Brain microvascular endothelial cell (primary cell): ENCODE data around the gene KAT14.
"Not testable (repeated sequence)": the region's sequence is repeated elsewhere in the genome, so short reads cannot be mapped to it uniquely, and the experiment has no call there.

Source experiments
- DNase-seq: peaks from one replicate; pipeline ENCODE4 v3.0.0-alpha.2; 2020
- H3K27ac ChIP-seq: fragments of 250-450 bp; sonication (Bioruptor Pico); 2 replicates; pipeline ENCODE4 v1.5.1; 2020; ENCODE audit warnings: mild to moderate bottlenecking, moderate library complexity
- H3K27me3 ChIP-seq: fragments of 250-450 bp; sonication (Bioruptor Pico); replicated peaks from 2 replicates; pipeline ENCODE4 v1.5.1; 2020; ENCODE audit warnings: mild to moderate bottlenecking
- H3K36me3 ChIP-seq: fragments of 250-450 bp; sonication (Bioruptor Pico); replicated peaks from 2 replicates; pipeline ENCODE4 v1.5.1; 2020; ENCODE audit warnings: mild to moderate bottlenecking
- H3K4me3 ChIP-seq: 2 replicates; pipeline ENCODE4 v1.5.1; 2011; ENCODE audit warnings: low read depth, mild to moderate bottlenecking, control low read depth, low read length, moderate library complexity
- in situ Hi-C: cut with HindIII; loops from 2 replicates; pipeline ENCODE4 v1.10.0; 2017; ENCODE audit warnings: low sequenced_read_pairs, low pct_ligation_motif_present
- TF ChIP-seq, protein P1 (sequence below): IDR thresholded peaks from 2 replicates; pipeline ENCODE4 v1.5.1; 2011; ENCODE audit warnings: low read depth, mild to moderate bottlenecking, moderate library complexity, low read length, control low read depth, inconsistent platforms; ENCODE audit errors: missing control alignments

Gene KAT14

DNA sequence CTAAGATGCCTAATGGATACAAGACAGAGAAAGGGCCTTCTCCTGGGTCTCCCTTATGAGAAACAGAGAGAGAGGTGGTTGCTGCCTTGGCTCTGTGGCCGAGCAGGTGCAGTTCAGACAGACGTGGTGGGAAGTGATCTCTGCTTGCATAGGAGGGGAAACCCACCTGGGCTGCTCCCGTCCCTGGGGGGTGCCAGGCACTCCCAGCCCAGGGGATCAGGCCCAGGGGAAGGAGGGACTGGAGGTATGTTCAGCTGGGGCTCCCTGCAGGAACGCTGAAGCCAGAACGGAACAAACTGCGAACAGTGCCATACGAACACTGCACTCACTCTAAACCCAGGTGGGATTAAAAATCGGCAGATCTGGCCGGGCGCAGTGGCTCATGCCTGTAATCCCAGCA lies 44.3 kb upstream of the KAT14 start:
- in situ Hi-C loops: no loop called here
- H3K27ac ChIP-seq: no peak overlapping the region
- no peak overlapping the region for H3K4me3 ChIP-seq
- DNase-seq: no peak
- H3K36me3 ChIP-seq: no peaks in the 10 kb centered on the region
- TF ChIP-seq, protein P1, sequence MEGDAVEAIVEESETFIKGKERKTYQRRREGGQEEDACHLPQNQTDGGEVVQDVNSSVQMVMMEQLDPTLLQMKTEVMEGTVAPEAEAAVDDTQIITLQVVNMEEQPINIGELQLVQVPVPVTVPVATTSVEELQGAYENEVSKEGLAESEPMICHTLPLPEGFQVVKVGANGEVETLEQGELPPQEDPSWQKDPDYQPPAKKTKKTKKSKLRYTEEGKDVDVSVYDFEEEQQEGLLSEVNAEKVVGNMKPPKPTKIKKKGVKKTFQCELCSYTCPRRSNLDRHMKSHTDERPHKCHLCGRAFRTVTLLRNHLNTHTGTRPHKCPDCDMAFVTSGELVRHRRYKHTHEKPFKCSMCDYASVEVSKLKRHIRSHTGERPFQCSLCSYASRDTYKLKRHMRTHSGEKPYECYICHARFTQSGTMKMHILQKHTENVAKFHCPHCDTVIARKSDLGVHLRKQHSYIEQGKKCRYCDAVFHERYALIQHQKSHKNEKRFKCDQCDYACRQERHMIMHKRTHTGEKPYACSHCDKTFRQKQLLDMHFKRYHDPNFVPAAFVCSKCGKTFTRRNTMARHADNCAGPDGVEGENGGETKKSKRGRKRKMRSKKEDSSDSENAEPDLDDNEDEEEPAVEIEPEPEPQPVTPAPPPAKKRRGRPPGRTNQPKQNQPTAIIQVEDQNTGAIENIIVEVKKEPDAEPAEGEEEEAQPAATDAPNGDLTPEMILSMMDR: no peak
- H3K27me3 ChIP-seq: no peaks in the 10 kb centered on the region

GRCh38 chr20:18094191-18094590 lies 43.5 kb upstream of the KAT14 start:
- H3K36me3 ChIP-seq: no peaks in the 10 kb centered on the region
- H3K4me3 ChIP-seq: no peak overlapping the region
- in situ Hi-C loops: no loop called here
- H3K27me3 ChIP-seq: no peaks in the 10 kb centered on the region
- TF ChIP-seq, protein P1: no peak
- no peak for DNase-seq
- no peak overlapping the region for H3K27ac ChIP-seq

GRCh38 chr20:18100569-18100968 lies 37.1 kb upstream of the KAT14 start:
- DNase-seq, H3K4me3 ChIP-seq, H3K27ac ChIP-seq, in situ Hi-C loops, H3K36me3 ChIP-seq, H3K27me3 ChIP-seq: not testable (repeated sequence)

DNA sequence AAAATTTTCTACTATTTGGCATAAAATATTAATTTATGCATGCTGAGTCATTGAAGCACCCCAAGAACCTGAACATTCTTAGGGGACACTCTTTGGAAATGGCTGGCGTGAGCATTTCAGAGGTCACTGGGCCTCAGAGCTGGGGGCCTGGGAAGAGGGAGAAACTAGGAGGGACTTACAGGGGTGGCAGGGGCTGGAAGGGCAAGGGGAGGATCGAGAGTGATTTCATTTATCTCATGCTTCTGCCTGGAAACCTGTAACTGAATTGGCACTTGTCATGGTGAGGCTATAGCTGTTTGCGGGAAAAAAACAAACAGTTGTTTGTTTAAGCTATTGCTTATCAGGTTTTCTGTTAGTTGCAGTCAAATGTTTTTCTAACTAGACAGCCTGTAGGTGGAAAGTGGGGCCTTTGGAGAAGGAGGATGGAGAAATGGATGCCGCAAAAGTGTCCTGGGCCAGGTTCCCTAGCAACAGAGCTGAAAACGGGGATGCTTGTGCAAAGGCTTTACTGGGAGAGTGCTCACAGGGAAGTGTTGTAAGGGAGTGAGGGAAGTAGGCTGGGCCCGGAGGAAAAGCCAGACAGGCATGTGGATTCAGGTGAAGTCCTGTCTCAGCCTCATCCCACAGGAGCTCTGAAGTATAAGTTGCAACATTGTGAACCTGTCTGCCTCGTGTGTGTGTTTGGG lies 36.4 kb upstream of the KAT14 start:
- DNase-seq: no peak
- in situ Hi-C loops: no loop called here
- H3K27ac ChIP-seq: no peak overlapping the region
- no peaks in the 10 kb centered on the region for H3K36me3 ChIP-seq
- TF ChIP-seq, protein P1: no peak
- H3K4me3 ChIP-seq: no peak overlapping the region
- no peaks in the 10 kb centered on the region for H3K27me3 ChIP-seq

- in situ Hi-C loops: no loop called here
- Histone ChIP-seq H3K4me3 (no peak overlapping the region), H3K36me3 (no peaks in the 10 kb centered on the region)
These were observed 34.2 kb upstream of the KAT14 start for GRCh38 chr20:18103497-18103896.

GRCh38 chr20:18108326-18108725 lies 29.3 kb upstream of the KAT14 start:
- no peak overlapping the region for H3K27ac ChIP-seq
- DNase-seq: no peak
- H3K4me3 ChIP-seq: no peak overlapping the region
- TF ChIP-seq, protein P1: no peak
- no peaks in the 10 kb centered on the region for H3K36me3 ChIP-seq
- in situ Hi-C loops: no loop called here
- H3K27me3 ChIP-seq: no peaks in the 10 kb centered on the region

More at GRCh38 chr20:18103497-18103896, 34.2 kb upstream of the KAT14 start:
- H3K27ac ChIP-seq: no peak overlapping the region
- DNase-seq: no peak
- TF ChIP-seq, protein P1: no peak
- H3K27me3 ChIP-seq: no peaks in the 10 kb centered on the region

GRCh38 chr20:18128574-18128973 lies 9.1 kb upstream of the KAT14 start:
- H3K4me3 ChIP-seq, H3K36me3 ChIP-seq, H3K27me3 ChIP-seq, DNase-seq, H3K27ac ChIP-seq, in situ Hi-C loops: not testable (repeated sequence)
